SK-N-SH (cell line): ENCODE measurements around the gene ABCC4. TPM values are rescaled to one million over a fixed set of nuclear protein-coding genes. Genes with fewer than 3 reads are reported as not detected.
A peak's percentile ranks its signal among the peaks of the same experiment; 100 is the strongest.
"Not testable (repeated sequence)": the region's sequence is repeated elsewhere in the genome, so short reads cannot be mapped to it uniquely, and the experiment has no call there.

Experiments used
- CTCF ChIA-PET: fragments of 300-600, 350-600 bp; formaldehyde crosslinking; extraction: SDS; loops from one replicate; lab custom pipeline; 2021; lab: Yijun Ruan, JAX
- POLR2A ChIA-PET: fragments of 350-600 bp; sonication (Branson Sonifier 250); formaldehyde crosslinking; extraction: SDS; loops from one replicate; lab custom pipeline; 2020; ENCODE audit warnings: antibody characterized with exemption, inconsistent platforms; lab: Yijun Ruan, JAX
- DNase-seq: peaks from one replicate; pipeline ENCODE4 v3.0.0; 2012
- H2AFZ ChIP-seq: fragments of 200-600 bp; sonication (generic); 2 replicates; pipeline ENCODE4 v1.8.1; 2016; ENCODE audit warnings: antibody characterized with exemption, mild to moderate bottlenecking, low read depth
- H3F3A ChIP-seq: fragments of 200-600 bp; sonication (generic); replicated peaks from 2 replicates; pipeline ENCODE3; 2016; ENCODE audit warnings: antibody characterized with exemption, mild to moderate bottlenecking; ENCODE audit not compliant: insufficient read depth
- H3K27ac ChIP-seq, 2 experiments: fragments of 200-500 bp in 1 of 2; fragments of 200-600 bp in 1 of 2; sonication (Bioruptor generic) in 1 of 2; sonication (generic), shearing (Covaris generic) in 1 of 2; 2 replicates each; pipeline versions ENCODE4 v1.5.1 to v1.6.1; 2014 to 2016; ENCODE audit warnings: low read depth in 2 of 2, inconsistent platforms in 1 of 2, low read length in 1 of 2, mild to moderate bottlenecking in 1 of 2, mixed read lengths in 1 of 2
- H3K27me3 ChIP-seq: fragments of 200-600 bp; sonication (generic), shearing (Covaris generic); 2 replicates; pipeline ENCODE4 v1.6.1; 2016; ENCODE audit warnings: mixed run types; ENCODE audit not compliant: insufficient read depth
- H3K36me3 ChIP-seq, 2 experiments: fragments of 200-500 bp in 1 of 2; fragments of 200-600 bp in 1 of 2; sonication (Bioruptor generic) in 1 of 2; sonication (generic) in 1 of 2; replicated peaks in 1 of 2; 2 replicates each; pipeline versions ENCODE3 to v1.5.1; 2014 to 2016; ENCODE audit warnings: low read length in 1 of 2, mild to moderate bottlenecking in 1 of 2; ENCODE audit not compliant: insufficient read depth in 2 of 2, control insufficient read depth in 1 of 2
- H3K4me1 ChIP-seq, 2 experiments: fragments of 200-500 bp in 1 of 2; fragments of 200-600 bp in 1 of 2; sonication (Bioruptor generic) in 1 of 2; sonication (generic), shearing (Covaris generic) in 1 of 2; 2 replicates each; pipeline versions ENCODE4 v1.5.1 to v1.6.1; 2014 to 2016; ENCODE audit warnings: low read depth in 1 of 2, low read length in 1 of 2, mixed run types in 1 of 2; ENCODE audit not compliant: insufficient read depth in 2 of 2, control insufficient read depth in 1 of 2
- H3K4me2 ChIP-seq: fragments of 200-600 bp; sonication (generic), shearing (Covaris generic); 2 replicates; pipeline ENCODE4 v1.6.1; 2017; ENCODE audit warnings: mixed run types
- H3K4me3 ChIP-seq, 2 experiments: fragments of 200-500 bp in 1 of 2; fragments of 200-600 bp in 1 of 2; sonication (Bioruptor generic) in 1 of 2; sonication (generic), shearing (Covaris generic) in 1 of 2; 2 replicates each; pipeline versions ENCODE4 v1.5.1 to v1.8.1; 2014 to 2016; ENCODE audit warnings: low read depth in 2 of 2, inconsistent platforms in 1 of 2, low read length in 1 of 2, mild to moderate bottlenecking in 1 of 2, mixed read lengths in 1 of 2, moderate library complexity in 1 of 2
- H3K79me2 ChIP-seq: fragments of 200-600 bp; sonication (generic); 2 replicates; pipeline ENCODE4 v1.8.1; 2017; ENCODE audit warnings: mild to moderate bottlenecking; ENCODE audit not compliant: insufficient read depth
- H3K9ac ChIP-seq: fragments of 200-600 bp; sonication (generic); 2 replicates; pipeline ENCODE4 v1.6.1; 2017; ENCODE audit warnings: mixed run types
- H3K9me2 ChIP-seq: fragments of 200-600 bp; sonication (generic); 2 replicates; pipeline ENCODE4 v1.6.1; 2017; ENCODE audit warnings: mixed run types
- H3K9me3 ChIP-seq: fragments of 200-600 bp; sonication (generic); 2 replicates; pipeline ENCODE4 v1.6.1; 2017; ENCODE audit warnings: mixed run types, mild to moderate bottlenecking, moderate library complexity
- H4K20me1 ChIP-seq: fragments of 200-600 bp; sonication (generic); 2 replicates; pipeline ENCODE4 v1.6.1; 2017; ENCODE audit warnings: mild to moderate bottlenecking, mixed run types; ENCODE audit not compliant: insufficient read depth
- CTCF ChIP-seq: fragments of 200-600 bp; sonication (generic); IDR thresholded peaks from 2 replicates; pipeline ENCODE4 v1.6.1; 2017; ENCODE audit warnings: antibody characterized with exemption, mild to moderate bottlenecking, moderate library complexity
- EP300 ChIP-seq, 2 experiments: IDR thresholded peaks; 2 replicates each; pipeline versions ENCODE4 v1.4.0 to v1.6.1; 2012; ENCODE audit warnings: borderline replicate concordance in 1 of 2, low read depth in 1 of 2, low read length in 1 of 2
- FOXJ3 ChIP-seq: sonication (generic); formaldehyde crosslinking; IDR thresholded peaks from 2 replicates; pipeline ENCODE4 v1.5.1; 2020; ENCODE audit warnings: mild to moderate bottlenecking, missing genetic modification reagents
- GABPA ChIP-seq: IDR thresholded peaks from 2 replicates; pipeline ENCODE4 v1.4.0; 2012; ENCODE audit warnings: low read depth, mild to moderate bottlenecking
- MAX ChIP-seq: IDR thresholded peaks from 2 replicates; pipeline ENCODE4 v1.4.0; 2012; ENCODE audit warnings: low read depth
- PBX3 ChIP-seq: IDR thresholded peaks from 2 replicates; pipeline ENCODE4; 2012
- RAD21 ChIP-seq: IDR thresholded peaks from 2 replicates; pipeline ENCODE4 v1.6.1; 2012; ENCODE audit warnings: mild to moderate bottlenecking, low read length
- TEAD4 ChIP-seq: IDR thresholded peaks from 2 replicates; pipeline ENCODE4 v1.4.0; 2012; ENCODE audit warnings: mild to moderate bottlenecking, borderline replicate concordance; ENCODE audit not compliant: insufficient read depth
- USF1 ChIP-seq: IDR thresholded peaks from 2 replicates; pipeline ENCODE4 v1.4.0; 2012; ENCODE audit warnings: low read depth, borderline replicate concordance
- USF2 ChIP-seq: fragments of 150-350 bp; IDR thresholded peaks from 2 replicates; pipeline ENCODE4 v1.6.1; 2017; ENCODE audit warnings: antibody characterized with exemption, low read length, low read depth, borderline replicate concordance
- WGBS: methylation state at CpG from one replicate; pipeline ENCODE4 v1.1.6; 2017; ENCODE audit warnings: low lambda C conversion rate; 5-methylcytosine and 5-hydroxymethylcytosine counted together
- polyA plus RNA-seq, 3 experiments: library from polyadenylated mRNA; depleted of rRNA; stranded (reverse); fragments of >200 nt; gene quantifications; 2 replicates each; pipeline ENCODE4 v1.2.3, GENCODE V29; 2012

Gene ABCC4
- polyA plus RNA-seq, 1 of the 3 experiments (the other 2 are of a cell fraction): 7.8 TPM

- TF ChIP-seq CTCF (no peak), GABPA (no peak), EP300 (IDR thresholded peaks at IDR 0.05; ENCODE audit: borderline replicate concordance in 1 of 2, low read depth in 1 of 2, low read length in 1 of 2) (no peak), RAD21 (no peak)
- TF ChIP-seq, all 33 proteins: peak for 0
These were observed 25.8 kb downstream of the ABCC4 start (continued) for GRCh38 chr13:95275322-95276036.

- H3K27me3 ChIP-seq, H3K27ac ChIP-seq, POLR2A ChIA-PET, H3K9ac ChIP-seq, H3F3A ChIP-seq, H3K4me3 ChIP-seq, DNase-seq, H4K20me1 ChIP-seq, H3K36me3 ChIP-seq, H3K9me3 ChIP-seq, H2AFZ ChIP-seq, H3K4me2 ChIP-seq, H3K9me2 ChIP-seq: not testable (repeated sequence)
- 97% methylated on average over 11 of the region's 12 CpGs for WGBS
- CTCF ChIA-PET: interaction anchor here (0.5 to 1.3 kb wide), 5 partner anchors 14 to 82 kb away, joined by 3 to 6 read pairs (median 3); no protein-coding TSS in a partner anchor
- peaks cover 39% of the 10 kb centered on the region for H3K79me2 ChIP-seq
- H3K4me1 ChIP-seq: peaks cover 6 to 18% of the 10 kb centered on the region in 2 experiments; a peak in 3 of 4 replicates
These were observed 27.6 kb downstream of the ABCC4 start for GRCh38 chr13:95273592-95274132.

- H3K36me3 ChIP-seq, H3K9ac ChIP-seq, H2AFZ ChIP-seq, H3K4me2 ChIP-seq, POLR2A ChIA-PET, DNase-seq, H3K9me2 ChIP-seq, H3K9me3 ChIP-seq, H3K27ac ChIP-seq, H4K20me1 ChIP-seq, H3K27me3 ChIP-seq, H3K4me3 ChIP-seq: not testable (repeated sequence)
- Histone ChIP-seq H3F3A (peaks cover 15% of the 10 kb centered on the region), H3K79me2 (peaks cover 33% of the 10 kb centered on the region), H3K4me1 (peaks cover 6 to 32% of the 10 kb centered on the region in 2 experiments; a peak in 3 of 4 replicates)
- 82% methylated on average over 7 of the region's 7 CpGs for WGBS
- CTCF ChIA-PET: interaction anchor here (0.9 to 1.5 kb wide), 3 partner anchors 13 to 83 kb away, joined by 3 to 5 read pairs (median 3); no protein-coding TSS in a partner anchor
These were observed 29.2 kb downstream of the ABCC4 start for GRCh38 chr13:95272076-95272475.

- POLR2A ChIA-PET: no interaction called here
- DNase-seq: no peak
- Histone ChIP-seq H3F3A (peaks cover 21% of the 10 kb centered on the region), H4K20me1 (no peaks in the 10 kb centered on the region), H3K27ac (no peak overlapping the region), H3K4me2 (0 out of 2 replicates have a peak overlapping the region, but pooled peaks have one; percentile 13), H3K9me2 (no peaks in the 10 kb centered on the region), H3K4me3 (no peak overlapping the region), H3K27me3 (no peaks in the 10 kb centered on the region), H3K9ac (no peak overlapping the region), H3K79me2 (peaks cover 25% of the 10 kb centered on the region; the same call in 1 of the 2 replicates), H2AFZ (no peak overlapping the region), H3K36me3 (no peaks in the 10 kb centered on the region), H3K9me3 (no peaks in the 10 kb centered on the region), H3K4me1 (peaks cover 4 to 27% of the 10 kb centered on the region in 2 experiments; a peak in 3 of 4 replicates)
- TF ChIP-seq USF1 (no peak), FOXJ3 (CRISPR knock-in tag) (no peak), MAX (no peak), TEAD4 (no peak), PBX3 (peak; percentile 14; the same call in 1 of the 2 replicates), USF2 (no peak)
- CTCF ChIA-PET: interaction anchor here (1.6 kb wide), 1 partner anchor 135 kb away, joined by 4 read pairs; no protein-coding TSS in a partner anchor
- 88% methylated on average over 3 of the region's 3 CpGs for WGBS
These were observed 31.5 kb downstream of the ABCC4 start for GRCh38 chr13:95269756-95270155.
